Transverse colon (tissue), 4 donors: ENCODE data around the gene NEK5.
"Not testable (repeated sequence)": the region's sequence is repeated elsewhere in the genome, so short reads cannot be mapped to it uniquely, and the experiment has no call there.

ENCODE experiments used
- CTCF ChIP-seq, 5 experiments: fragments of 200-600 bp in 3 of 5; fragments of 450-650 bp in 2 of 5; sonication (generic) in 3 of 5; IDR thresholded peaks; 1 replicate in 2 of 5; 2 replicates in 3 of 5; pipeline ENCODE4 v1.5.1; 2016 to 2017; ENCODE audit warnings: antibody characterized with exemption in 5 of 5, inconsistent platforms in 3 of 5, mild to moderate bottlenecking in 2 of 5, moderate library complexity in 1 of 5
- POLR2A ChIP-seq: fragments of 450-650 bp; IDR thresholded peaks from one replicate; pipeline ENCODE4 v1.6.1; 2016; ENCODE audit warnings: antibody characterized with exemption, mild to moderate bottlenecking, moderate library complexity
- POLR2AphosphoS5 ChIP-seq, 3 donors: sonication (generic); formaldehyde crosslinking; IDR thresholded peaks; one replicate each; pipeline ENCODE4 v1.6.1; 2016; ENCODE audit warnings: antibody characterized with exemption in 3 of 3

GRCh38 chr13:52171686-52172085, 42.8 kb upstream of the NEK5 start:
- not testable (repeated sequence) for TF ChIP-seq CTCF (IDR thresholded peaks at IDR 0.05); POLR2A; POLR2AphosphoS5 (IDR thresholded peaks at IDR 0.05)
